ENCODE measurements around the gene FAM120A. TPM values are rescaled to one million over a fixed set of nuclear protein-coding genes. Genes with fewer than 3 reads are reported as not detected.

Gene FAM120A
- total RNA-seq, 1 donor from 2014 or later: 109 TPM

- H3K27me3 ChIP-seq: no peaks in the 10 kb centered on the region
- no peak overlapping the region for H3K4me3 ChIP-seq
- intact Hi-C loops (cut with DNase I): no loop called here
- no peak for TF ChIP-seq CTCF (IDR thresholded peaks at IDR 0.05)
- H3K36me3 ChIP-seq: no peaks in the 10 kb centered on the region
- DNase-seq (no peak), ATAC-seq (no peak)
- peaks cover 59% of the 10 kb centered on the region for H3K4me1 ChIP-seq
- H3K27ac ChIP-seq: peak overlapping the region; percentile 17
- no peaks in the 10 kb centered on the region for H3K9me3 ChIP-seq
Measured at GRCh38 chr9:93585695-93586094, 134.2 kb downstream of the FAM120A start.

GRCh38 chr9:93586290-93587057, 135.0 kb downstream of the FAM120A start:
- no peak for TF ChIP-seq CTCF (IDR thresholded peaks at IDR 0.05)
- H3K9me3 ChIP-seq: no peaks in the 10 kb centered on the region
- DNase-seq: no peak
- H3K27me3 ChIP-seq: no peaks in the 10 kb centered on the region
- H3K27ac ChIP-seq: peak overlapping the region; percentile 17
- intact Hi-C loops (cut with DNase I): no loop called here
- ATAC-seq: peak; percentile 40
- H3K4me3 ChIP-seq: no peak overlapping the region
- no peaks in the 10 kb centered on the region for H3K36me3 ChIP-seq
- H3K4me1 ChIP-seq: peaks cover 52% of the 10 kb centered on the region

GRCh38 chr9:93587284-93587650, 135.8 kb downstream of the FAM120A start:
- Histone ChIP-seq H3K36me3 (no peaks in the 10 kb centered on the region), H3K27ac (no peak overlapping the region), H3K4me1 (peaks cover 46% of the 10 kb centered on the region), H3K27me3 (no peaks in the 10 kb centered on the region), H3K9me3 (no peaks in the 10 kb centered on the region), H3K4me3 (no peak overlapping the region)
- intact Hi-C loops (cut with DNase I): no loop called here
- ATAC-seq (no peak), DNase-seq (no peak)
- no peak for TF ChIP-seq CTCF (IDR thresholded peaks at IDR 0.05)

GRCh38 chr9:93587651-93588347, 136.3 kb downstream of the FAM120A start:
- H3K27me3 ChIP-seq: no peaks in the 10 kb centered on the region
- H3K4me3 ChIP-seq: no peak overlapping the region
- H3K4me1 ChIP-seq: peaks cover 45% of the 10 kb centered on the region
- intact Hi-C loops (cut with DNase I): no loop called here
- no peaks in the 10 kb centered on the region for H3K9me3 ChIP-seq
- DNase-seq (no peak), ATAC-seq (peak; percentile 33)
- peak; percentile 11 for TF ChIP-seq CTCF (IDR thresholded peaks at IDR 0.05)
- no peaks in the 10 kb centered on the region for H3K36me3 ChIP-seq
- no peak overlapping the region for H3K27ac ChIP-seq

- no peak overlapping the region for H3K4me3 ChIP-seq
- TF ChIP-seq CTCF (IDR thresholded peaks at IDR 0.05): no peak
- H3K36me3 ChIP-seq: no peaks in the 10 kb centered on the region
- no peaks in the 10 kb centered on the region for H3K27me3 ChIP-seq
- DNase-seq (no peak), ATAC-seq (no peak)
- H3K4me1 ChIP-seq: peaks cover 46% of the 10 kb centered on the region
- H3K27ac ChIP-seq: no peak overlapping the region
- intact Hi-C loops (cut with DNase I): no loop called here
- H3K9me3 ChIP-seq: no peaks in the 10 kb centered on the region
Measured at GRCh38 chr9:93588641-93589609, 137.4 kb downstream of the FAM120A start.

All from upper lobe of right lung (tissue), 1 donor.